ENCODE measurements around the gene JPH3.
"Not testable (repeated sequence)": the region's sequence is repeated elsewhere in the genome, so short reads cannot be mapped to it uniquely, and the experiment has no call there.

The JPH3 gene

DNA sequence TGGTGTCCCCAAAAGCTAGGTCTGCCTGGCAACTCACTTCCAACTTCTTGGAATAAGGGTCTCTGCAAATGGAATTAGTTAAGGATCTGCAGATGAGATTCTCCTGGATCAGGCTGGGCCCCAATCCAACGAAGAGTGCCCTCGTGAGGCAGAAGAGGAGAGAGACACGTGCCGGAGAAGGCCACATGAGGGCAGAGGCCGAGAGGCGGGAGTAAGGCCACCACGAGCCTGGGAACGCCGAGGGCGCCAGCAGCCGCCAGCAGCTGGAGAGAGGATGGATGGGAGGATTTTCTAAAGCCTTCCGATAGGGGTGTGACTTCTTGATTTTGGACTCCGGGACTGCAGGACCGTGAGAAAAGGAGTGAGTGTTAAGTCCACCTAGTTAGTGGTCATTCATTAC lies 76.3 kb downstream of the JPH3 start:
- no peak for DNase-seq (ENCODE audit: low read depth in 2 of 3, low spot score in 2 of 3)

DNA sequence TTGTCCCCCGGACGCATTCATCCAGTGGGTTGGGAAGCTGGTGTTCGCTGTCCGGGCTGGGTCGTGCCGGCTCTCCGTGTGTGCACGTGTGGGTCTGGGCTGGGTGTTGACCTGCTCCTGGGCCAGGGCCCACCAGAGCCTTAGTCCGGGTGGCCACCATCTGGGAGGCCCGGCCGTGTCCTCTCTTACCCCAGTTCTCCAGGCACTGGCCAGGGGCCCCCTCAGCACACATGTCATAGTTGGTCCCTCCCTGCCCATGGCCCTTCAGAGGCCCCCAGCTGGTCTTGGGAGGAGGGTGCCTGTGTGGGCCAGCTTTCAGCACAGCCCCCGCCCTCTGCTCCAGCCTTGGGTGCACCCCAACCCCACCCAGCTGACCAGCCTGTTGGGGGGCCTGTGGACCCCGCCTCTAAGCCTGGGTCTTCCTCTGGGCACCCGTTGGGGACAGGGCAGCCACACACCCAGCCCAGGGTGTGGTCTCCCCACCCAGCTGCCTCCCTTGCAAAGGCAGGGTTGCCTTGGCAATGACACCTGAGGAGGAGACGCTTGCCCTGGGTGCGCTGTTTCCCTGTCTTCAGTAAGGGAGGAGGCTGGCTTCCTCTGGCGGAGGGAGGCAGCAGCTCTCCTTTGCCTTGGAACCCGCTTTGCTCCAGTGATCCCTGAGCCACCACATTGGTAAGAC lies 77.4 kb downstream of the JPH3 start:
- no peak for DNase-seq (ENCODE audit: low read depth in 2 of 3, low spot score in 2 of 3)

DNA sequence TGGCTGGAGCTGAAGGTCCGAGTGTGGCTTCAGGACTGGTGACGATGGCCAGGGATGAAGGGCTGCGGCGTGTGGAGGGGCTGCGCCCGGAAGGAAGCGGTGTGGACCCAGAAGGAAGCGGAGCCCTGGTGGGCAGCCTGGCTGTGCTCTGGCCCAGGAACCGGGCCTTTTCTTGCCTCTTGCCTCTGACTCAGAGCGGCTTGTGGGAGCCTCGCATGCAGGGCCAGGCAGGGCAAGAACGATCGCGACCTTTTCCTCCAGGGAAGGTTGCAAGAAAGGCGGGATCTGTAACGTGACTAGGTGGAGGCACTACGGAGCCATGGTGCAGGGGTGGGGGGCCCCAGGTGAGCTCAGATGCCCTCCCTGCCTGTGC lies 78.0 kb downstream of the JPH3 start:
- no peak for DNase-seq (ENCODE audit: low read depth in 2 of 3, low spot score in 2 of 3)

DNA sequence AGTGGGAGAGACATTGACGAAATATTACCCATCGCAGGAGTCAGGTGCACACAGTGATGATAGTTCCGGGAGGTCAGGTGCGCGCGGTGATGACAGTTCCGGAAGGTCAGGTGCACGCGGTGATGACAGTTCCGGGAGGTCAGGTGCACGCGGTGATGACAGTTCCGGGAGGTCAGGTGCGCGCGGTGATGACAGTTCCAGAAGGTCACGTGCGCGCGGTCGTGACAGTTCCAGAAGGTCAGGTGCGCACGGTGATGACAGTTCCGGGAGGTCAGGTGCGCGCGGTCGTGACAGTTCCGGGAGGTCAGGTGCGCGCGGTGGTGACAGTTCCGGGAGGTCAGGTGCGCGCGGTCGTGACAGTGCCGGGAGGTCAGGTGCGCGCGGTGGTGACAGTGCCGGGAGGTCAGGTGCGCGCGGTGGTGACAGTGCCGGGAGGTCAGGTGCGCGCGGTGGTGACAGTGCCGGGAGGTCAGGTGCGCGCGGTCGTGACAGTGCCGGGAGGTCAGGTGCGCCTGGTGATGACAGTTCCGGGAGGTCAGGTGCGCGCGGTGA lies 78.8 kb downstream of the JPH3 start:
- not testable (repeated sequence) for DNase-seq (ENCODE audit: low read depth in 2 of 3, low spot score in 2 of 3)

DNA sequence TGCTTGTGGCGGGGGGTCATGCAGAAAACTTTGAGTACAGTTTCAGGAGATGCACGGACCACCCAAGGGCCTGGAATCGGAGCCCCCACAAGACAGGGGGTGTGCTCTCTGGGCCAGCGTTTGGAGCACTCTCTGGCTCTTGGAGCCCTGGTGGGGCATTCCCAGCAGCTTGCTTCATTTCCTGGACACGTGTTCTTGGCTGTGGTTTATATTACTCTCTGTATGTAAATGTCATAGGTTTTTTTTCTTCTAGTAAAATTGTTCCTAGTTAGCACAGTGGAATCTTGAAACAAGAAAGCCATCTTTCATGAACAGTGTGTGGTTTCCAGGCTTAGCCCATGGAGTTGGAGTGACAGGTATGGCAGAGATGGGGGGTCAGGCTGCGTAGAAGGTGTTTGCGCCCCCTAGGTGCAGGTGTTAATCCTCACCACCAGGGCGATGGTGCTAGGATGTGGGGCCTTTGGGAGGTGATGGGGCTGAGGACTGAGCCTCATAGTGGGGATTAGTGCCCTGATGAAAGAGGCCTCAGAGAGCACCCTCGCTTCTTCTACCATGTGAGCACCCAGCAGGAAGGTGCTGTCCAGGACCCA lies 79.8 kb downstream of the JPH3 start:
- DNase-seq (ENCODE audit: low read depth in 2 of 3, low spot score in 2 of 3): no peak

DNA sequence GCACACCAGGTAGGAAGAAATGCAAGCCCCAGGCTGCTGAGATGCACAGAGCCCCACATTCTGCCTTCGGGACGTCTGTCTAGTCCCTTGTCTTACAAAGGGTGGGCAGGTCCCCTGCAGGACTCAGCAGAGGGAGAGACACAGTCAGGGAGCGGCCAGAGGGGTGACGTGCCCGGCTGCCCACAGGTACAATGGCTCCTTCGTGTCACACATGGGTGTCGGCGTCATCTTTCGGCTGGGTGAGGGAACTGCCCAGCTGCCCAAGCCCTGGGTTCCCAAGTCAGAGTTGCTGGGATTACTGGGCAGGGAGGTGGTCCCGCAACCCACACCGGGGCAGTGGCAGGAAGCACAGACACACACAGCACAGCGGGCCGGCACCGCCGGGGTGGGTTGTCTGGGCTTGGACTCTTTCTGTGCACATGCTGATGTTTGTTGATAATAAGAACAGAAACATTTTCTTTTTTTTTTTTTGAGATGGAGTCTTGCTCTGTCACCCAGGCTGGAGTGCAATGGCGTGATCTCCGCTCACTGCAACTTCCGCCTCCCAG lies 80.6 kb downstream of the JPH3 start:
- DNase-seq (ENCODE audit: low read depth in 2 of 3, low spot score in 2 of 3): no peak

DNA sequence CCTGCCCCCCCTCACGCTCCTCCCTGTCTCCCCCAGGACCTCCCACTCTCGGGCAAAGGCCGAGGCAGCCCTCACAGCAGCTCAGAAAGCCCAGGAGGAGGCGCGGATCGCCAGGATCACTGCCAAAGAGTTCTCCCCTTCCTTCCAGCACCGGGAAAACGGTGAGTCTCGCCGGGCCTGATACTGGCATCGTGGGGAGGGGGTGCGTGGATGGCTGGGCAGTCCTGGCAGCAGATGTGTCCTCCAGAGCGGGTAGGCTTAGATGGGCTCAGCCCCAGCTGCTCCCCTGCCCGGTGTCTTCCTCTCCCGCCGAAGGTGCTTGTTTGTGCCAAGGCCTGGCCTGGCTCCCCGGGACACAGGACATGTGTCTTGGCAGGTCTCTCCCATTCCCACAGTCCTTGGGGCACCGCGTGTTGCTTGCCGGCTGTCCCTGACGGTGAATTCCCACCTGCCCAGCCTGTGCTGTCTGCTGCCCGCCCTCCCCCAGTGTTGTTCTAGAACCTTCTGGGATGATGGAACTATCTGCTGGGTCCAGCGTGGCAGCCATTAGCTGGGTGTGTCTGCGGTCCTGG lies 81.9 kb downstream of the JPH3 start:
- no peak for DNase-seq (ENCODE audit: low read depth in 2 of 3, low spot score in 2 of 3)

DNA sequence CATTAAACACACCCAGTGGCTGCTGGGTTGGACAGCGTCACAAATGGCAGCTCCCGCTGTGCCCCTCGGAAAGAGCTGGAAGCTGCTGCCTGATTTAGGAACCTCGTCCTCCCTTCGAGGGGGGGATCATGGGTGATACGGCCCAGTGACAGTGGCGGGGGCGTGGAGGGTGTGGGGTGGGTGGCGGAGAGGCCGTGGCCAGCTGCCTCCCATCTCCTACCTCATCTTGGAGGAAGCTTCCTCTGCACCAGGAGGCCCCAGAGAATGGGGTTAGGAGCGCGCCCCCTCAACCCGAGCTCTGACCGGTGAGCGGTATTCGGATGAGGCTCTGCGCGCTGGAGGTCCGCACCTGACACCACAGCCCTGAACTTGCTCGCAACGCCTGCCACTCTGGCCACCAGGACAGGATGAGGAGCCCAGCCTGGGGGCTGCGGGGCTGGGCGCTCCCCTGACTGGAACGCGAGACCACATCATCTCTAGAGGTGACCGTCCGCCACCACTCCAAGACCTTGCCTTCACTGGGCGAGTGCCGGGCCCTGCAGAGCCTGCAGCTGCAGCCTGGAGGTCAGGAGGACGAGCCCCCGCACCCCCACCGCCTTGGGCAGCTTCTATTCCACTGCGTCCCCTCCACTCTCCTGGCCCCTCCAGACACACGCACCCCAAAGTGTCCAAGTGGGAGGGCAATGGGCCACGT lies 82.5 kb downstream of the JPH3 start:
- DNase-seq (ENCODE audit: low read depth in 2 of 3, low spot score in 2 of 3): no peak

DNA sequence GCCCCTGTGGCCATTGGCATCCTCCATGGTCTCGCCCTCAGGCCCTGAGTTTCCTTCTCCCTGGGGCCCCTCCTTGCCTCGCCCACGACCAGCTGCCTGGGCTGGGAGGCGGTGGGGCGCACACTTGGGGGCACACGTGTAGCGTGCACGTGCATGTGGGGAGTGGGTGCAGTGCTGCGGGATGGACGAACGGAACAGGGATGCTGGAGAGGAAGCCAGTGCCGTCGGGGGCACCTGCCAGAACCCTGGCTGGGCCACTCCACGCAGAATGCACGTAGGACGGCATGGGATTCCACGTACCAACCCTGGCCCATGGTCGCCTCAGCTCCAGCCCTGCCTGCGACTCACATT lies 83.1 kb downstream of the JPH3 start:
- no peak for DNase-seq (ENCODE audit: low read depth in 2 of 3, low spot score in 2 of 3)

DNA sequence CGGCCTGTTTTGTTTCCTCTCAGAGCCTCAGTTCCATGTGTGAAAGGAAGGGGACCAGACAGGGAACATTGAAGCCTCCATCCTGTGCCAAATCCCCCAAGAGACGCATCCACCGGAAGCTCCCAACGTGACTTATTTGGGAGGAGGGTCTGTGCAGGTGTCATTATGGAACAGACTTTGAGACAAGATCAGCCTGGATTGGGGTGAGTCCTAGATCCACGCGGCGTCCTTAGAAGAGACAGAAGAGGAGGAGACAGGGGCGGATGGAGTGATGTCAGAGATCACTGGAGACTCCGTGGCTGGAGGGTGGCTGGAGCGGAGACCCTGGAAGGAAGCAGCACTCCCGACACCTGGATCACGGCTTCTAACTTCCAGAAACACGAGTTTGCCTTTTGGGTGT lies 83.5 kb downstream of the JPH3 start:
- no peak for DNase-seq (ENCODE audit: low read depth in 2 of 3, low spot score in 2 of 3)

DNA sequence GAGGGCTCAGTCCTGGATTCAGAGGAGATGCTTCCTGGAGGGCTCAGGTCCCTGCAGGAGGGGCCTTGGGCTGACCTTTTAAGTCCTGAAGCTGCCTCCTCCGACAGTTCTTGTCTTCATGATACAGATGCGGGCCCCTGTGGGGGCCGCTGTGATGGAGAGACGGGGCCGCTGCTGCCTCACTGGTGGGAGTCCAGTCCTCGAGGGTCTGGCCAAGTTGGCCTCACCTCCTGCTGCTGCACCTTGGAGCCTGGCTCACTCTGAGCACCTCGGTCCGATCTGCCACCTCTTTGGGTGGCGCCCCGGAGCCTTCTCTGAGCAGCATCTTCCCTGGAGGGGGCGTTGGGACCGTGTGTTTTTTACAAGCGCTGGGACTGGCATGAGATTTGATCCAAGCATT lies 84.4 kb downstream of the JPH3 start:
- DNase-seq (ENCODE audit: low read depth in 2 of 3, low spot score in 2 of 3): no peak

DNA sequence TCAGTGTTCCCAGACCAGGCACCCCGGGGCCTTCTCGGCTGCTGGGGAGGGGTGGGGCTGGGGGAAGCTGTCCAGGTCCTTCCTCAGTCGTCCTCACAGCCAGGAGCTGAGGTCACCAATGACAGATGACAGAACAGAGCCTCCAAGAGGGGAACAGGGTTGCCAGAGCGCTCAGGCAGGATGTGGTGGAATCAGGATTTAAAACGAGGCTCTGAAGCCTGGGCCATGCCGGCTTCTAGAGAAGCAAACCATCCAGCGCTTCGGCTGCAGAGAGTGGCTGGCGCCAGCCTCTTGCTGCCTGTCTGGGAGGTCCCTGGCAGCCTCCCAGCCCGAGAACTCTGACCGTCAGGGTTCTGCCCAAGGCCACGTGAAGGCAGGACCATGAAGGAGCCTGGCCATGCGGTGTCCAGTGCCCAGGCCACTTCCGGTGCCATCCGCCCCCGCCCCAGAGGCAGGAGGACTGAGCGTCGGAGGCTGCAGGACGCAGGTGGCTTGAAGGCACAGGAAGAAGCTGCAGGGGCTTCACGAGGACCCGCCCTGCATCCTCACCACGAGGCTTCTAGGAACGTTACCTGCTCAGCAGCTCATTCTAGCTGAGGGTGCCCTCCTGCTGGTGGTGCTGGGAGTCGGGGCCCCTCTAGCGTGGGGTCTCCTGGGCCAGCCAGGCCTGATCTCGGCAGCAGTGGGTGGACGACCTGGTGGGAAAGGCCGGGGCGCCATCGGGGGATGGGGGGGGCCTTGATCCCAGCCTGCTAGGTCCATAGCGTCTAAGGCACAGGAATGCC lies 85.0 kb downstream of the JPH3 start:
- no peak for DNase-seq (ENCODE audit: low read depth in 2 of 3, low spot score in 2 of 3)

DNA sequence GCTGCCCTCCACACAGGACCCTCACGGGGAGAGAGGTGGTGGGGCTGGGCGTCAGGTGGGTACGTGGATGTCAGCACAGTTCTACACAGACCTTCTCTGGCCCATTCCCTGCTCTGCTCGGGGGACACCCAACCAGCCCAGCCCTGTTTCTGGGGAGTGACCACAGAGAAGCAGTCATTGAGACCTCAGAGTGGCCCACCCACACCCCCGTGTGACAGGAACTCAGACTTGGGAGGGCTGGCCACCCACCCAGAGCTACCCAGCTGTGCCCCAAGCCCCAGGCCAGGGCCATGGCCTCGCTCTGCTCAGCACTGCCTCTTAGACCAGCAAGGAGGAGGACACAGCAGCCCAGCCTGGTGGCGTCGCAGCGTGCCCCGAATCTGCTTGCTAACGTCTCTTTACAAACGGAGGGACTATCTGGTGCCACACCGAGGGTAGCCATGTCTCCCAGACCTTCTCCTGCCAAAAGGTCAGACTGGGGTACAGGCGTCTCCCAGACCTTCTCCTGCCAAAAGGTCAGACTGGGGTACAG lies 85.8 kb downstream of the JPH3 start:
- DNase-seq (ENCODE audit: low read depth in 2 of 3, low spot score in 2 of 3): no peak

DNA sequence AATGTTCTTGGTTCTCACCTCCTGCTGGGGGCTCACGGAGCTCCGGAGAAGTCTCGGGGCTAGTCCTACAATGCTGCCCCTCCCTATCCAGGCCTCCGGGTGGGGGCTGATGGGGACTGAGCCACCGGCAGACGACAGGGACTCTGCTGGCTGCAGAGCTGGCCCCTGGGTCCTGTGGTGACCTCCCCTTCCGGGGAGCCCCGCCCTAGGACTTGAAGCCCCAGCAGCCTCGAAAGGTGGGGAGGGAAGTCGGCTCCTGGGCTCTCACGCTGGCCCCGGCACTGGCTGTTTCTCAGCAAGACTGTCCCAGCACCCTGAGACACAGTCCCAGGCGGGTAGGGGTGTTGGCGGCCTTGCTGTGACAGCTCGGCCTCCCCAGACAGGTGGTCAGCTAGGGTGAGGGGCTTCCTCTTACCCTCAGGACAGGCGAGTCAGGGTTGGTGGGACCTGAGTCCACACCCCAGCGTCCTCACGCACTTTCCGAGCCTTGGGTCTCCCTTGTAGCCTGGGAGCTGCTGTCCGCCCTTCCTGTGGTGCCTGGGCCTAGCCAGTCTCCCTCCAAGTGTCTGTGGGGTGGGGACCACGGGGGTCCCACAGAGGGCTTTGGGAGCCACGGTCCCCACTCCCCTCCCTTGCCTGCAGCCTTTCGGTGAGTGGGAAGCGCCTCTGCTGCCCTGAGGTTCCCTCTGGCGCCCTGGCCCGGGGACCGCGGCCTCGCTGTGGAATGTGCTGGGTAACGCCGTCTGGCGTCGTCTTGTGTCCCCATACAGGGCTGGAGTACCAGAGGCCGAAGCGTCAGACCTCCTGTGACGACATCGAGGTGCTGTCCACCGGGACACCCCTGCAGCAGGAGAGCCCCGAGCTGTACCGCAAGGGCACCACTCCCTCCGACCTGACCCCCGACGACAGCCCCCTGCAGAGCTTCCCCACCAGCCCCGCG lies 86.8 kb downstream of the JPH3 start:
- no peak for DNase-seq (ENCODE audit: low read depth in 2 of 3, low spot score in 2 of 3)

DNA sequence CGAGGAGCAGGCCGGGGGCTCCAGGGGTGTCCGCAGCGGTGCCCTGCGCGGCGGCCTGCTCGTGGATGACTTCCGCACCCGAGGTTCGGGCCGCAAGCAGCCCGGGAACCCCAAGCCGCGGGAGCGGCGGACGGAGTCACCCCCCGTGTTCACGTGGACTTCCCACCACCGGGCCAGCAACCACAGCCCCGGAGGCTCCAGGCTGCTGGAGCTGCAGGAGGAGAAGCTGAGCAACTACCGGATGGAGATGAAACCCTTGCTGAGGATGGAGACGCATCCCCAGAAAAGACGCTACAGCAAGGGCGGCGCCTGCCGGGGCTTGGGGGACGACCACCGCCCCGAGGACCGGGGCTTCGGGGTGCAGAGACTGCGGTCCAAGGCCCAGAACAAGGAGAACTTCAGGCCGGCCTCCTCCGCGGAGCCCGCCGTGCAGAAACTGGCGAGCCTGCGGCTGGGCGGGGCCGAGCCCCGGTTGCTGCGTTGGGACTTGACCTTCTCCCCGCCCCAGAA lies 87.7 kb downstream of the JPH3 start:
- DNase-seq (ENCODE audit: low read depth in 2 of 3, low spot score in 2 of 3): no peak

DNA sequence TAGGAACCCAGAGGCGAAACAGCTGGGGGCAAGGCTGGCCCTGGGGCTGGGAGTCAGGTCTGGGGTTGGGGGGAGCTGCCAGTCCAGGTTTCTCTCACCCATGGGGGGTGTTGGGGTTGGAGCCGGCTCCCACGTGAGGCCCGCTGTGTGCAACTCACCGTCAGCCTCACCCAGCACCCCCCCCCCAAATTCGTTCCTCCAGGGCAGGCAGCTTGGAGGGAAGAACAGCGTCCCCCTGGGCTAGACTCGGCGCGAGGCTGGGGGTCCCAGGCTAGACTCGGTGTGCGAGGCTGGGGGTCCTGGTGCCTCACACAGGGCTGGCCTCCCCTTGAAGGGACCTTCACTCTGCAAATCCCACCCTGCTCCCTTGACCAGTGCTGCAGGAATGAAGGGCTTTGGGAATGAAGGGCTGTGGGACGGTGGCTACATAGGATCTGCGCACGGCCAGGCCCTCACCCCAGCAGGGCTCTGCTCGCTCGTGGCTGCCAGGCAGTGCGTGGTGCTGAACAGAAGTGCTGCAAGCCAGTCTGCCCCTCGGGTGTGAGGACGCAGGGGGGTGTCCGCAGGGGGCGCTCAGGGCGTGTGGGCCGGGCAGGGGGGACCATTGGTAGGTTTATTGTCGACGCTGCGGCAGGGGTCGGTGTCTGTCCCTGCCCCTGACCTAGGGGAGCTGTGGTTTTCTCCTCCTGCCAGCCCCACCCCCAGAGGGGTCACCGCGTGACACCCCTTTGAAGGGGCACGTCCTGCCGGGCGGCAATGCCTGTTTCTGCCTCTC lies 88.8 kb downstream of the JPH3 start:
- DNase-seq (ENCODE audit: low read depth in 2 of 3, low spot score in 2 of 3): no peak

DNA sequence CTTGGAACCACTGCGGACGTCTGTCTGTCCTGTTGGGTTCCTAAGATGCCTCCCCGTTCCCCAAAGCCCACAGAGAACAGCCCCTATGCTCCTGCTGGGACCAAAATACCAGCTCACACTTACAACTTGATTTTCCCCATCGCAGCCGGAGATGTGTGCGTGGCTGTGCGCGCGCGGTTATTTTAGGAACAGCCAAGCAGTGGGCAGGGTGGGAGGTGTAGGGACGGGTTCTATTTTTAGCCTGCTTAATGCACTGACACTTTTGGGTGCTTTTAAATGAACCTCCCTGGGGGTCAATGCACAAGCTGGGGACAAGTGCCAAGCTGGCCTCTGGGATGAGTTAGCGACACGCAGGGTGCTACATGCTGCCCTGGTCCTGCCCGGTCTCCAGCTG lies 89.4 kb downstream of the JPH3 start:
- no peak for DNase-seq (ENCODE audit: low read depth in 2 of 3, low spot score in 2 of 3)

DNA sequence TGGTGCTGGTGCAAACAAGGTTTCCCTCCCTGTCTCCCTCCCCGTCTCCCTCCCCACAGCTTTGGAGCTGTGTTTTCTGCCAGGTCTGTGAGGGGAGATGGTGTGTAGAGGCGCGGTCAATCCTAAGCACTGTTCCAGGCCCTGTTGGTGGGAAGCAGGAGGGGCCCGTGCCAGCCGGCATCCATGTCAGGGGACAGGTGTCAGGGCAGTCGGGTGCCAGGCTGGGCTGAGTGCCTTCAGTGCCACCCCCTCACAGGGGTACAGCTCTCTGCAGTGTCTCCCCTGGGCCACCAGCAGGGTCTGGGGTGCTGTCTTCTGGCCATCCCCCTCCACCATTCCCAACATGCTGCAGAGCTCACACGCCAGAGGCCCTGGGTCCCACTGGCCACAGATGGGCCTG lies 89.9 kb downstream of the JPH3 start:
- DNase-seq (ENCODE audit: low read depth in 2 of 3, low spot score in 2 of 3): no peak

DNA sequence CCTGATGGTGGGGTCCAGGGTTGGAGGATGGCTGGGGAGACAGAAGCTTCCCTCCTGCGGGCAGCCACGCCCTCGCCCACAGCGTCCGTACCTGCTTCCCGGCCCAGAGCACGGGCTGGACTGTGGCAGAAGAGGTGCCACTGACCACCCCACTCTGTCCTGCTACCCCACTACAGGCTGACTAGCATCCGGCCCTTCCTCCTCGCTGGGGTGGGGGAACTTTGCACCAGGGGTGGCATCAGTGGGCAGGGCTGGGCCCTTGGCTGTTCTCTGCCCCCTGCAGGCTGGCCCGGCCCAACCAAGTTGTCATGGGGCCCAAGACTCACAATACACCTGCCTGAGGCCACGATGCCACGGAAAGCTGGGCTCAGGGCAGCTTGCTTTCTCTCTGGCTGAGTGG lies 90.4 kb downstream of the JPH3 start:
- DNase-seq (ENCODE audit: low read depth in 2 of 3, low spot score in 2 of 3): no peak
